GM12878 (cell line): ENCODE measurements around the gene PTX4. TPM values are rescaled to one million over a fixed set of nuclear protein-coding genes. Genes with fewer than 3 reads are reported as not detected.

Experiments used
- ATAC-seq: fragments of 200-7000 bp; cut with Tn5 transposase; 3 replicates; pipeline ENCODE4 v1.9.1; 2020; ENCODE audit warnings: mild to moderate bottlenecking, moderate library complexity
- BruUV-seq: library from RNA; stranded (reverse); fragments of 400-500 nt; replicated peaks from 2 replicates; lab custom pipeline; 2021; lab: Mats Ljungman, UMichigan
- CTCF ChIA-PET: fragments of 300-600 bp; sonication (Branson Sonifier 250); formaldehyde crosslinking; extraction: SDS; loops from one replicate; lab custom pipeline; 2021; ENCODE audit warnings: inconsistent platforms; lab: Yijun Ruan, JAX
- POLR2A ChIA-PET: fragments of 350-600 bp; formaldehyde crosslinking; extraction: SDS; loops from one replicate; lab custom pipeline; 2021; ENCODE audit warnings: inconsistent platforms; lab: Charles Lee
- RAD21 ChIA-PET: fragments of 300-600 bp; sonication (Branson Sonifier 250); formaldehyde crosslinking; loops from one replicate; lab custom pipeline; 2023; ENCODE audit warnings: antibody characterized with exemption; ENCODE audit not compliant: unreplicated experiment; lab: Charles Lee
- SMC1A ChIA-PET: fragments of 300-600 bp; sonication (Branson Sonifier 250); formaldehyde crosslinking; loops from one replicate; lab custom pipeline; 2023; ENCODE audit not compliant: unreplicated experiment, uncharacterized antibody; lab: Charles Lee
- DNase-seq: peaks from one replicate; pipeline ENCODE4 v3.0.0-alpha.2; 2011; ENCODE audit warnings: low read depth, low spot score
- FAIRE-seq: peaks from 3 replicates; lab custom pipeline; 2011; peaks lifted over from hg19 to GRCh38; lab: Jason Lieb, UNC
- H2AFZ ChIP-seq: 2 replicates; pipeline ENCODE4 v1.6.0; 2011; ENCODE audit warnings: low read depth, low read length, control low read depth; ENCODE audit not compliant: control insufficient read depth
- H3K27ac ChIP-seq: 2 replicates; pipeline ENCODE4 v1.5.1; 2011; ENCODE audit warnings: control low read depth; ENCODE audit not compliant: control insufficient read depth, insufficient read depth
- H3K27me3 ChIP-seq, 2 experiments: replicated peaks in 1 of 2; 2 replicates each; pipeline versions ENCODE4 v1.6.0 to v1.6.1; 2011; ENCODE audit warnings: low read length in 1 of 2; ENCODE audit not compliant: control insufficient read depth in 2 of 2, insufficient read depth in 2 of 2
- H3K36me3 ChIP-seq, 2 experiments: 2 replicates each; pipeline ENCODE4 v1.5.1; 2011; ENCODE audit warnings: low read length in 1 of 2; ENCODE audit not compliant: control insufficient read depth in 2 of 2, insufficient read depth in 2 of 2
- H3K4me1 ChIP-seq: 2 replicates; pipeline ENCODE4 v1.6.1; 2011; ENCODE audit warnings: mild to moderate bottlenecking, low read length, moderate library complexity, mixed read lengths; ENCODE audit not compliant: control insufficient read depth, insufficient read depth
- H3K4me2 ChIP-seq: 2 replicates; pipeline ENCODE4 v1.6.0; 2011; ENCODE audit warnings: control low read depth; ENCODE audit not compliant: control insufficient read depth, insufficient read depth
- H3K4me3 ChIP-seq: fragments of 200-600 bp; sonication (generic); 2 replicates; pipeline ENCODE4 v1.5.1; 2016
- H3K79me2 ChIP-seq: 2 replicates; pipeline ENCODE4 v1.6.0; 2011; ENCODE audit warnings: low read length; ENCODE audit not compliant: control insufficient read depth, insufficient read depth
- H3K9ac ChIP-seq: 2 replicates; pipeline ENCODE4 v1.8.0; 2011; ENCODE audit warnings: low read length, control low read depth, mixed read lengths; ENCODE audit not compliant: control insufficient read depth, insufficient read depth
- H3K9me3 ChIP-seq: replicated peaks from 3 replicates; pipeline ENCODE4 v1.5.1; 2011; ENCODE audit warnings: mild to moderate bottlenecking, low read length; ENCODE audit not compliant: control insufficient read depth, insufficient read depth
- H4K20me1 ChIP-seq: 2 replicates; pipeline ENCODE4 v1.6.0; 2011; ENCODE audit not compliant: control insufficient read depth, insufficient read depth
- BCLAF1 ChIP-seq: fragments of 450-650 bp; IDR thresholded peaks from 2 replicates; pipeline ENCODE4 v1.6.1; 2017; ENCODE audit warnings: antibody characterized with exemption, mild to moderate bottlenecking, moderate library complexity
- CHD4 ChIP-seq: fragments of 200-600 bp; sonication (generic); IDR thresholded peaks from 2 replicates; pipeline ENCODE4 v1.6.1; 2016; ENCODE audit warnings: mild to moderate bottlenecking
- JUNB ChIP-seq: IDR thresholded peaks from 2 replicates; pipeline ENCODE4 v1.6.1; 2016; ENCODE audit warnings: antibody characterized with exemption, mild to moderate bottlenecking
- MEF2A ChIP-seq: IDR thresholded peaks from 2 replicates; pipeline ENCODE4 v1.6.1; 2011; ENCODE audit warnings: low read depth, mild to moderate bottlenecking, low read length, moderate library complexity; ENCODE audit not compliant: insufficient read depth
- MYB ChIP-seq: fragments of 150-350 bp; IDR thresholded peaks from 2 replicates; pipeline ENCODE4 v1.6.1; 2014; ENCODE audit warnings: mild to moderate bottlenecking, low read depth, low read length, borderline replicate concordance
- RAD21 ChIP-seq: IDR thresholded peaks from 2 replicates; pipeline ENCODE4 v1.6.1; 2011; ENCODE audit warnings: mild to moderate bottlenecking, low read depth, low read length, moderate library complexity; ENCODE audit not compliant: insufficient read depth
- RAD51 ChIP-seq: fragments of 450-650 bp; IDR thresholded peaks from 2 replicates; pipeline ENCODE4 v1.6.1; 2016; ENCODE audit warnings: moderate library complexity, mild to moderate bottlenecking, inconsistent platforms
- SMAD5 ChIP-seq: IDR thresholded peaks from 2 replicates; pipeline ENCODE4 v1.6.1; 2016; ENCODE audit warnings: antibody characterized with exemption, low read depth
- ZBTB33 ChIP-seq: fragments of 450-650 bp; IDR thresholded peaks from 2 replicates; pipeline ENCODE4 v1.6.1; 2017; ENCODE audit warnings: mild to moderate bottlenecking
- WGBS: methylation state at CpG from one replicate; pipeline ENCODE4 v1.1.6; 2016; ENCODE audit warnings: low lambda C conversion rate; ENCODE audit not compliant: insufficient replicate concordance, insufficient coverage; ENCODE audit errors: missing lambda C conversion rate; 5-methylcytosine and 5-hydroxymethylcytosine counted together
- in situ Hi-C: fragments of 300-500 bp; cut with MboI; formaldehyde crosslinking; loops from 9 replicates; pipeline ENCODE4 v1.14.3; 2018; ENCODE audit warnings: mixed read lengths
- intact Hi-C: fragments of 100-400 bp; cut with micrococcal nuclease; formaldehyde crosslinking; loops from one replicate; pipeline ENCODE4 v1.14.2; 2022; ENCODE audit not compliant: unreplicated experiment
- polyA plus RNA-seq, 11 experiments: library from polyadenylated mRNA; depleted of rRNA in 4 of 11; unstranded in 6 of 11; stranded (reverse) in 5 of 11; fragments of >200 nt; fragmentation: Nextera tagmentation in 4 of 11; fragmentation: Illumina TruSeq in 1 of 11; extraction: Ambion mirVana in 4 of 11; extraction: Trizol in 1 of 11; gene quantifications; 1 replicate in 1 of 11; 2 replicates in 10 of 11; pipeline versions ENCODE4 v1.2.1 to v1.2.3, GENCODE V29; 2011 to 2016; ENCODE audit warnings: inconsistent platforms in 2 of 11, missing spikeins in 2 of 11, low read depth in 1 of 11
- total RNA-seq, 4 experiments: library from RNA; depleted of rRNA in 3 of 4; stranded (reverse); fragments of >200 nt in 3 of 4; fragmentation: Illumina TruSeq in 1 of 4; extraction: Trizol in 1 of 4; gene quantifications; 2 replicates each; pipeline versions ENCODE4 v1.2.1 to v1.2.3, GENCODE V29; 2013 to 2021
- TF ChIP-seq, protein P1 (sequence below): IDR thresholded peaks from 2 replicates; pipeline ENCODE4 v1.6.1; 2011; ENCODE audit warnings: mild to moderate bottlenecking, low read depth, low read length, moderate library complexity; ENCODE audit not compliant: insufficient replicate concordance
- TF ChIP-seq, protein P2 (sequence below): fragments of 450-650 bp; formaldehyde crosslinking; IDR thresholded peaks from 2 replicates; pipeline ENCODE4 v1.4.0; 2022; ENCODE audit warnings: mild to moderate bottlenecking, moderate library complexity

Gene PTX4
- total and polyA plus RNA-seq, 10 of the 15 experiments (the other 5 are each of a cell fraction or from before 2014, with no cell fraction given), result not detected

DNA sequence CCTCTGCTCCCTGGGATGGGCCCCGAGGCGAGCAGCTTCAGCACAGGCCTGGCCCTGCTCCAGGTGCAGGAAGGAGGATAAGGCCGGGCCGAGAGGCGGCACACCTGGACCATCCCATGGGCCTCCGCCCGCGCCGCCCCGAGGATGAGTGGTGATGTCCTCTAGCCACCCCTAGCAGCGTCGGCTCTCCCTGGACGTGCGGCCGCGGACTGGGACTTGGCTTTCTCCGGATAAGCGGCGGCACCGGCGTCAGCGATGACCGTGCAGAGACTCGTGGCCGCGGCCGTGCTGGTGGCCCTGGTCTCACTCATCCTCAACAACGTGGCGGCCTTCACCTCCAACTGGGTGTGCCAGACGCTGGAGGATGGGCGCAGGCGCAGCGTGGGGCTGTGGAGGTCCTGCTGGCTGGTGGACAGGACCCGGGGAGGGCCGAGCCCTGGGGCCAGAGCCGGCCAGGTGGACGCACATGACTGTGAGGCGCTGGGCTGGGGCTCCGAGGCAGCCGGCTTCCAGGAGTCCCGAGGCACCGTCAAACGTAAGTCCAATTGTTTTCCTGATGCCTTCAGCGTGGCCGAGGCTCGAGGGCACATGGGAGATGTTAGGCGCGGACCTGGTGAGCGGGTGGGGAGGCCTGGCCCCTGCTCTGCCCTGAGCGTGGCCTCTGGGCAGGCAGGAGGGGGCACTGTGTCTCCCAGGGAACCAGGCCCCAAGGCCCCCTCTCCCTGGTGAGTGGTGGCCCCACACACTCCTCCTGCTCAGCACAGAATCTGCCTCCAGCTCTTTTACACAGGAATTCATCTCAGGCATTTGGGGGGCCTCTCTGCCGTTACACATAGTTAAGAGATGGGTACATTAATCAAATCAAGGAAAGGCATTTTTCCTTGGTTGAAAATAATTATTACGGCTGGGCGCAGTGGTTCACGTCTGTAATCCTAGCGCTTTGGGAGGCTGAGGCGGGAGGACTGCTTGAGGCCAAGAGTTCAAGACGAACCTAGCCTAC is 45.6 kb upstream of the PTX4 start (continued):
- TF ChIP-seq ZBTB33 (no peak), MEF2A (no peak), RAD21 (no peak), MYB (no peak), JUNB (no peak)

GRCh38 chr16:1533443-1533951 is 44.8 kb upstream of the PTX4 start, which contains the start of gene TMEM204:
TMEM204 (plus strand) TSS chr16:1533666; CDS start chr16:1534276, 610 bp downstream.
- H3K4me1 ChIP-seq, result no peaks in the 10 kb centered on the region
- DNase-seq (no peak), ATAC-seq (peak; percentile 19; the same call in 2 of the 3 replicates), FAIRE-seq (no peak)
- H3K4me2 ChIP-seq, result no peak within 1 kb of the TSS
- H3K9me3 ChIP-seq, result no peaks in the 10 kb centered on the region
- H2AFZ ChIP-seq, result no peak within 1 kb of the TSS
- no peaks in the 10 kb centered on the region for H3K36me3 ChIP-seq
- H3K27ac ChIP-seq, result no peak within 1 kb of the TSS
- in situ Hi-C loops, result no loop called here
- intact Hi-C loops, result no loop called here
- ChIA-PET CTCF (no interaction called here), POLR2A (no interaction called here), RAD21 (no interaction called here), SMC1A (no interaction called here)
- no peaks in the 10 kb centered on the region; a peak in 2 of 4 replicates for H3K27me3 ChIP-seq
- H4K20me1 ChIP-seq, result no peaks in the 10 kb centered on the region
- no TSS peak for BruUV-seq
- no peak within 1 kb of the TSS for H3K4me3 ChIP-seq
- 23% methylated on average over 27 of the region's 27 CpGs for WGBS
- H3K9ac ChIP-seq, result no peak within 1 kb of the TSS
- H3K79me2 ChIP-seq, result no peaks in the 10 kb centered on the region
- no peak for TF ChIP-seq CHD4
- TF ChIP-seq, protein P1, sequence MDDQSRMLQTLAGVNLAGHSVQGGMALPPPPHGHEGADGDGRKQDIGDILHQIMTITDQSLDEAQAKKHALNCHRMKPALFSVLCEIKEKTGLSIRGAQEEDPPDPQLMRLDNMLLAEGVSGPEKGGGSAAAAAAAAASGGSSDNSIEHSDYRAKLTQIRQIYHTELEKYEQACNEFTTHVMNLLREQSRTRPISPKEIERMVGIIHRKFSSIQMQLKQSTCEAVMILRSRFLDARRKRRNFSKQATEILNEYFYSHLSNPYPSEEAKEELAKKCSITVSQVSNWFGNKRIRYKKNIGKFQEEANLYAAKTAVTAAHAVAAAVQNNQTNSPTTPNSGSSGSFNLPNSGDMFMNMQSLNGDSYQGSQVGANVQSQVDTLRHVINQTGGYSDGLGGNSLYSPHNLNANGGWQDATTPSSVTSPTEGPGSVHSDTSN, result no peak
- no peak for TF ChIP-seq RAD51
- no peak for TF ChIP-seq SMAD5
- TF ChIP-seq BCLAF1, result no peak
- TF ChIP-seq, protein P2, sequence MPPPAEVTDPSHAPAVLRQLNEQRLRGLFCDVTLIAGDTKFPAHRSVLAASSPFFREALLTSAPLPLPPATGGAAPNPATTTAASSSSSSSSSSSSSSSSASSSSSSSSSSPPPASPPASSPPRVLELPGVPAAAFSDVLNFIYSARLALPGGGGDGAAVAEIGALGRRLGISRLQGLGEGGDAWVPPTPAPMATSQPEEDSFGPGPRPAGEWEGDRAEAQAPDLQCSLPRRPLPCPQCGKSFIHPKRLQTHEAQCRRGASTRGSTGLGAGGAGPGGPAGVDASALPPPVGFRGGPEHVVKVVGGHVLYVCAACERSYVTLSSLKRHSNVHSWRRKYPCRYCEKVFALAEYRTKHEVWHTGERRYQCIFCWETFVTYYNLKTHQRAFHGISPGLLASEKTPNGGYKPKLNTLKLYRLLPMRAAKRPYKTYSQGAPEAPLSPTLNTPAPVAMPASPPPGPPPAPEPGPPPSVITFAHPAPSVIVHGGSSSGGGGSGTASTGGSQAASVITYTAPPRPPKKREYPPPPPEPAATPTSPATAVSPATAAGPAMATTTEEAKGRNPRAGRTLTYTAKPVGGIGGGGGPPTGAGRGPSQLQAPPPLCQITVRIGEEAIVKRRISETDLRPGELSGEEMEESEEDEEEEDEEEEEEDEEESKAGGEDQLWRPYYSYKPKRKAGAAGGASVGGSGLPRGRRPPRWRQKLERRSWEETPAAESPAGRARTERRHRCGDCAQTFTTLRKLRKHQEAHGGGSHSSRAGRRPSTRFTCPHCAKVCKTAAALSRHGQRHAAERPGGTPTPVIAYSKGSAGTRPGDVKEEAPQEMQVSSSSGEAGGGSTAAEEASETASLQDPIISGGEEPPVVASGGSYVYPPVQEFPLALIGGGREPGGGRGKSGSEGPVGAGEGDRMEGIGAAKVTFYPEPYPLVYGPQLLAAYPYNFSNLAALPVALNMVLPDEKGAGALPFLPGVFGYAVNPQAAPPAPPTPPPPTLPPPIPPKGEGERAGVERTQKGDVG (CRISPR knock-in tag), result no peak
